ENCODE results near the gene MANSC1. TPM values are rescaled to one million over a fixed set of nuclear protein-coding genes. Genes with fewer than 3 reads are reported as not detected.

MANSC1 gene
- total and polyA plus RNA-seq, 2 donors (not counting 1 experiment from before 2014, with no cell fraction given), result 0.09 to 0.32 TPM

- Histone ChIP-seq H3K9me3 (ENCODE audit: control extremely low read depth in 1 of 3, control insufficient read depth in 2 of 3, insufficient read depth in 1 of 3, low read length in 2 of 3) (no peaks in the 10 kb centered on the region), H3K79me2 (ENCODE audit: control insufficient read depth, insufficient read depth, low read length) (peaks cover 36% of the 10 kb centered on the region), H4K20me1 (ENCODE audit: control insufficient read depth, insufficient read depth, low read length, poor library complexity, severe bottlenecking) (no peaks in the 10 kb centered on the region), H3K4me3 (ENCODE audit: control extremely low read depth in 1 of 5, extremely low read depth in 1 of 5, insufficient read depth in 1 of 5, low read depth in 2 of 5, low read length in 4 of 5) (peak overlapping the region; percentile 42 to 81 (median 61)), H2AFZ (ENCODE audit: insufficient read depth, low read depth, low read length, poor library complexity, severe bottlenecking) (peak overlapping the region; percentile 59), H3K4me1 (ENCODE audit: control insufficient read depth in 2 of 2, insufficient read depth in 2 of 2, low read length in 2 of 2) (peaks cover 21 to 25% of the 10 kb centered on the region in 2 donors), H3K9ac (ENCODE audit: low read length) (peak overlapping the region; percentile 53), H3K27me3 (replicated peaks in 1 of 4; ENCODE audit: control extremely low read depth in 1 of 4, control insufficient read depth in 3 of 4, insufficient read depth in 4 of 4, low read length in 3 of 4) (no peaks in the 10 kb centered on the region), H3K4me2 (replicated peaks; ENCODE audit: low read depth, low read length, poor library complexity, severe bottlenecking) (peak overlapping the region; percentile 80), H3K36me3 (replicated peaks in 1 of 2; ENCODE audit: control extremely low read depth in 1 of 2, control insufficient read depth in 1 of 2, extremely low read depth in 1 of 2, insufficient read depth in 2 of 2, low read length in 1 of 2) (no peaks in the 10 kb centered on the region), H3K27ac (ENCODE audit: low read length in 2 of 2) (peak overlapping the region; percentile 71 to 91)
- intact Hi-C loops (cut with micrococcal nuclease), result loop anchor here (2.0 to 10.0 kb wide), 8 partner anchors 90 to 744 kb away; partner anchors contain the start of genes HEBP1 and LRP6
- Mint-ChIP-seq H3K4me3 (peak overlapping the region; percentile 92), H3K27me3 (peaks cover 3% of the 10 kb centered on the region), H3K9me3 (ENCODE audit: insufficient read depth) (no peaks in the 10 kb centered on the region), H3K4me1 (peaks cover 31% of the 10 kb centered on the region), H3K27ac (peak overlapping the region; percentile 94)
- POLR2A ChIA-PET, result interaction anchor here (0.7 to 3.3 kb wide), 7 partner anchors 117 to 431 kb away, joined by 3 to 54 read pairs (median 6); partner anchors contain the start of genes CDKN1B, CREBL2 and GPR19
- DNase-seq (no peak), ATAC-seq (ENCODE audit: low read depth) (no peak)
- CTCF ChIA-PET, result interaction anchor here (0.7 to 5.4 kb wide), 16 partner anchors 14 to 775 kb away, joined by 3 to 47 read pairs (median 5); partner anchors contain the start of genes CREBL2 and DUSP16
- TF ChIP-seq CTCF (IDR thresholded peaks at IDR 0.05) (no peak), EZH2 (IDR thresholded peaks at IDR 0.05; ENCODE audit: borderline replicate concordance, insufficient read depth, low read depth, low read length, poor library complexity, severe bottlenecking) (no peak)
- 19% methylated on average over 2 of the region's 5 CpGs for WGBS (ENCODE audit: insufficient coverage)
Observed at GRCh38 chr12:12356467-12356895, 6.4 kb upstream of the MANSC1 start.

- ChIA-PET CTCF (no interaction called here), POLR2A (interaction anchor here (0.6 kb wide), 1 partner anchor 372 kb away, joined by 4 read pairs; no protein-coding TSS in a partner anchor)
- peaks cover 38% of the 10 kb centered on the region for H3K4me1 Mint-ChIP-seq
- H3K4me1 ChIP-seq (ENCODE audit: control insufficient read depth in 2 of 2, insufficient read depth in 2 of 2, low read length in 2 of 2), result peaks cover 28 to 37% of the 10 kb centered on the region in 2 donors
- no peak overlapping the region for H3K27ac ChIP-seq (ENCODE audit: low read length in 2 of 2)
- no peaks in the 10 kb centered on the region for H3K9me3 ChIP-seq (ENCODE audit: control extremely low read depth in 1 of 3, control insufficient read depth in 2 of 3, insufficient read depth in 1 of 3, low read length in 2 of 3)
- no peak for ATAC-seq (ENCODE audit: low read depth)
- H3K9me3 Mint-ChIP-seq (ENCODE audit: insufficient read depth), result no peaks in the 10 kb centered on the region
- peaks cover 13% of the 10 kb centered on the region for H3K79me2 ChIP-seq (ENCODE audit: control insufficient read depth, insufficient read depth, low read length)
- no peak overlapping the region for H3K4me2 ChIP-seq (replicated peaks; ENCODE audit: low read depth, low read length, poor library complexity, severe bottlenecking)
- H3K4me3 ChIP-seq (ENCODE audit: control extremely low read depth in 1 of 5, extremely low read depth in 1 of 5, insufficient read depth in 1 of 5, low read depth in 2 of 5, low read length in 4 of 5), result no peak overlapping the region
- no peaks in the 10 kb centered on the region for H3K36me3 ChIP-seq (replicated peaks in 1 of 2; ENCODE audit: control extremely low read depth in 1 of 2, control insufficient read depth in 1 of 2, extremely low read depth in 1 of 2, insufficient read depth in 2 of 2, low read length in 1 of 2)
- H3K27me3 Mint-ChIP-seq, result peaks cover 5% of the 10 kb centered on the region
- TF ChIP-seq EZH2 (IDR thresholded peaks at IDR 0.05; ENCODE audit: borderline replicate concordance, insufficient read depth, low read depth, low read length, poor library complexity, severe bottlenecking), result no peak
- TF ChIP-seq CTCF (IDR thresholded peaks at IDR 0.05), result no peak
- H3K27ac Mint-ChIP-seq, result no peak overlapping the region
- no peak overlapping the region for H3K4me3 Mint-ChIP-seq
- no peaks in the 10 kb centered on the region for H4K20me1 ChIP-seq (ENCODE audit: control insufficient read depth, insufficient read depth, low read length, poor library complexity, severe bottlenecking)
- DNase-seq, result no peak
- WGBS (ENCODE audit: insufficient coverage), result 86% methylated on average over 2 of the region's 5 CpGs
- intact Hi-C loops (cut with micrococcal nuclease), result loop anchor here (10.0 kb wide), 2 partner anchors 519 to 619 kb away; no protein-coding TSS in a partner anchor
- H3K9ac ChIP-seq (ENCODE audit: low read length), result no peak overlapping the region
- H2AFZ ChIP-seq (ENCODE audit: insufficient read depth, low read depth, low read length, poor library complexity, severe bottlenecking), result no peak overlapping the region
- H3K27me3 ChIP-seq (replicated peaks in 1 of 4; ENCODE audit: control extremely low read depth in 1 of 4, control insufficient read depth in 3 of 4, insufficient read depth in 4 of 4, low read length in 3 of 4), result no peaks in the 10 kb centered on the region
Observed at GRCh38 chr12:12353807-12354206, 3.8 kb upstream of the MANSC1 start.

Measured in B cell (primary cell).